ENCODE data around the gene MAT2B.
A peak's percentile ranks its signal among the peaks of the same experiment; 100 is the strongest.

The MAT2B gene

GRCh38 chr5:163551156-163551555 lies 45.7 kb downstream of the MAT2B start:
- no peak for DNase-seq (ENCODE audit: low spot score)

DNA sequence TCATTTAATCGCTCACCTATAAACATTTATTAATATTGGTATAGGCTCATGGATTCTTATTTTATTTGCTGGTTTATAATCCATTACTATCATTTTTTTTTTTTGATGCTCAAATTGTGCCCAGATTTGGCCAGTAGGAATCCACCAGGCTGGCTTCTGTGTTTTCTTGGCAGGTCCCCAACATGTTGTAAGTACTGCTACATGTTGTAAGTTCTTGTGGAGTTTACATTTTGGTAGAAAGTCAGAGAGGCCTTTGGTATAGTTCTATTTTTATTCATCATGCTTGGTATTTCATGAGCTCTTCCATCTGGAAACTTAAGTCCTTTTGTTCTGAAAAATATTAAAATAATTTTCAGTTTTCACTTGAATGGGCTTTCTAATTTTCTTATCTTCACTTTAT lies 47.1 kb downstream of the MAT2B start:
- no peak for DNase-seq (ENCODE audit: low spot score)

DNA sequence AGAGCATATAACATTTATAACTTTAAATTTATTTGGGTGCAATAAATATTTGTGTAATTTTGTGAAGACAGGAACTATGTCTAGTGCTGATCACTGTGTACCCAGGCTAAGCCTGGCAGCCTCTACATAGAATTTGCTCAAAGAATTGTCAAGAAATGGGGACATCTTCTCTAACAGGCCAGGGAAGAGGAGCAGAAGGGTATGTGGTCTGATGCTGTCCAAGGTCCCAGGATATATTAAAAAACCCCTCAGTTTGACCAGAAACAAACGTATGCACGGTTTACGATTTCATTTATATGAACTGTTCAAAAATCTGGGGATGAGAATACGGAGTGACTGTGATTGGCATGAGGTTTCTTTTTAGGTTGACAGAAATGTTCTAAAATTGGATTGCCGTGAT lies 55.9 kb downstream of the MAT2B start:
- no peak for DNase-seq (ENCODE audit: low spot score)

- DNase-seq (ENCODE audit: low spot score), result no peak
Measured at GRCh38 chr5:163562071-163562470, 56.7 kb downstream of the MAT2B start.

- DNase-seq (ENCODE audit: low spot score), result no peak
Measured at GRCh38 chr5:163563112-163563511, 57.7 kb downstream of the MAT2B start.

- DNase-seq (ENCODE audit: low spot score), result no peak
Measured at GRCh38 chr5:163563880-163564279, 58.5 kb downstream of the MAT2B start.

DNA sequence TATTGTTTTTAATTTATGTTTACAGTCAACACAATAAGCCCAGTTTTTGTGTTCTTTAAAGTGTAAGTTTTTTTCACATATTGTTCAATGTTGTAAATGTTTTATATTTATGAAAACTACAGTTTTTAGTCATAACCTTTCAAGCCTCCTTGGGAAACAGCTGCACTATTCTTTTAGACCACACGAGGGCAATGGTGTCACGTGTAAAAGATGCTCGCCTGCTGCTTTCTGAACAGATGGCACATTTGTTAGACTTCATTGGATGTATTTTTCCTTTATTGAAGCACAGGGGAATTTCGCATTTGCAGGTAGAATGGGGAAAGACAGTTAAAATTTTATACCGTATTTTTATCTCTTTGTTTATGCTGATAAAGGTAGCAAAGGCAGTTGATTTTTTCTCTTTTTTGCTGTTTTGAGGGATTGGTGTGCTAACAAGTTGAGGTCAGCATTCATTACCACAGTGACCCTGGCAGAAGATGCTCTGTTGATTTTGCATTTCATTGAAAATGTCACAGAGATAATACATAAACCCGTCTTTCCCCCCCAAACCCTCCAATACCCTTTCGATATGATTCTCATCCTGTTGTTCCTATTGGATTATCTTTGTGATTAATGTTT lies 59.0 kb downstream of the MAT2B start:
- DNase-seq (ENCODE audit: low spot score), result peak; percentile 63

DNA sequence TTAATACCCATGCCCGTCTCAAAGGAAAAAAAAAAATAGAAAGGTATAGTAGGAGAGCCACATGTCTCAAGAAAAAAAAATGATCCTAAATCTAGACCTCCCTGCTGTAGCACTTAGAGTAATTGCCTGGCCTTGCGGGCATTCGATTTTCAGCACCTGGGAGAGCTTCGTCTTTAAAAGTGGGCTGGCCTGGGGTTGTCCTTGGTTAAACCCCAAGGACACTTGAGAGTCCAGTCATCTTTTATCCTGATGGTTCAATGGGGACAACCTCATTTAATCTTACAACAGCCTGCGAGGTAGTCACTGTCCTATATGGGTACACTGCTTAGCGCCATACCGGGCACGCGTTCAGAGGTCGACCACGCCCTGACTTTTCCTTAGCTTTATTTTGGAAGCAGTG lies 60.1 kb downstream of the MAT2B start:
- DNase-seq (ENCODE audit: low spot score), result no peak

- DNase-seq (ENCODE audit: low spot score), result no peak
Measured at GRCh38 chr5:163565931-163566608, 60.7 kb downstream of the MAT2B start.

DNA sequence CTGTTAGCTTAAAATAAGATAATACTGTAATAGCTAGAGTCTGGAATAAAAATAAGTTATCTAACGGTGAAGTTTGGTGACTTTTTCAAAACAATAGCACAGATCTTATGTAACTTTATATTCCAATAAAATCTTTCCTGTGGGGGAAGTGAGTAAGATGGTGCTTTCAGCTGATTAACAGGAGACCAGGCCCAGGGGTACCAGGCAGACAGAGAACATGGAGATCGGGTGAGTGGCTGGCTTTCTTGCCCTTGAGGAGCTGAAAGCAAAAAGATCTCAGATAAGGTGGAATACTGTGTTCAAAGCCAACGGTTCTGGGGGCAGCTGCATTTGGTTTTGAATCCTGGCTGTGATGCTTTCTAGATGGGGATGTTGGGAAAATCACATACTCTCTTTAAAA lies 61.3 kb downstream of the MAT2B start:
- DNase-seq (ENCODE audit: low spot score), result no peak

DNA sequence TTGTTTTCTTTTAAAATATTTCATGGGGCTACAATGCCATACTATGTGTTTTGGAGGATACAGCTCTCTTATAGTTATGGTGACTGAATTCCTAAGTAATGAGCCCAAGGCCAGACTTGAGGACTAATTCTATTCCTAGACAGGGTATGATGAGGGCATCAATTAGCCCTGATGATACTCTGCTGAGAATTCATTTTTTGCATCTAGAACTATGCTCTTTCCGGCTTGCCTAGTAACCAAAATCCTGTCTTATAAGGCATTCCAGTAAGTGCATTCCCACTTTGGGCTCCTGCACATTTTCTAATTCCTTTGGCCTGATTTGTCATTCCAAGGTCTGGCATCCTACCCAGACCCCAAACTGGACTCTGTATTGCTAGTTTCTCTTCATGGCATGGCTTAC lies 62.4 kb downstream of the MAT2B start:
- DNase-seq (ENCODE audit: low spot score), result no peak

Data from globus pallidus (tissue), 1 donor.